ENCODE data around the gene C1QTNF12. TPM values are rescaled to one million over a fixed set of nuclear protein-coding genes. Genes with fewer than 3 reads are reported as not detected.

Gene C1QTNF12
- total and polyA plus RNA-seq, 2 experiments from 2014 or later = 1.5 TPM; not detected in 1

- H3K27me3 ChIP-seq = peaks cover 18% of the 10 kb centered on the region
Measured at GRCh38 chr1:1247341-1247913, 905 bp upstream of the C1QTNF12 start.

GRCh38 chr1:1245817-1246576, 525 bp downstream of the C1QTNF12 start:
- H3K27me3 ChIP-seq = peaks cover 18% of the 10 kb centered on the region
- no peak for TF ChIP-seq CTCF (IDR thresholded peaks at IDR 0.05; ENCODE audit: low read depth, low read length)
- no peak overlapping the region for H3K4me3 ChIP-seq
- no peak for DNase-seq (ENCODE audit: low read depth in 1 of 2, low spot score in 1 of 2)
- peaks cover under 1% of the 10 kb centered on the region for H3K4me1 ChIP-seq (ENCODE audit: low read depth)
- no peaks in the 10 kb centered on the region for H3K36me3 ChIP-seq
- no peak overlapping the region for H3K27ac ChIP-seq
- no peaks in the 10 kb centered on the region for H3K9me3 ChIP-seq (ENCODE audit: low read depth)

More at GRCh38 chr1:1247341-1247913, 905 bp upstream of the C1QTNF12 start:
- no peaks in the 10 kb centered on the region for H3K36me3 ChIP-seq
- H3K27ac ChIP-seq = no peak overlapping the region
- DNase-seq (ENCODE audit: low read depth in 1 of 2, low spot score in 1 of 2) = no peak
- H3K4me1 ChIP-seq (ENCODE audit: low read depth) = no peaks in the 10 kb centered on the region
- H3K4me3 ChIP-seq = no peak overlapping the region
- no peaks in the 10 kb centered on the region for H3K9me3 ChIP-seq (ENCODE audit: low read depth)
- TF ChIP-seq CTCF (IDR thresholded peaks at IDR 0.05; ENCODE audit: low read depth, low read length) = no peak

GRCh38 chr1:1245178-1245816, 1.2 kb downstream of the C1QTNF12 start:
- no peak for DNase-seq (ENCODE audit: low read depth in 1 of 2, low spot score in 1 of 2)
- no peak overlapping the region for H3K4me3 ChIP-seq
- peaks cover 18% of the 10 kb centered on the region for H3K27me3 ChIP-seq
- peaks cover 5% of the 10 kb centered on the region for H3K4me1 ChIP-seq (ENCODE audit: low read depth)
- H3K9me3 ChIP-seq (ENCODE audit: low read depth) = no peaks in the 10 kb centered on the region
- H3K36me3 ChIP-seq = no peaks in the 10 kb centered on the region
- H3K27ac ChIP-seq = no peak overlapping the region
- no peak for TF ChIP-seq CTCF (IDR thresholded peaks at IDR 0.05; ENCODE audit: low read depth, low read length)

GRCh38 chr1:1244192-1244811, 2.2 kb downstream of the C1QTNF12 start:
- Histone ChIP-seq H3K4me3 (no peak overlapping the region), H3K36me3 (no peaks in the 10 kb centered on the region), H3K4me1 (ENCODE audit: low read depth) (peaks cover 5% of the 10 kb centered on the region), H3K27ac (no peak overlapping the region), H3K9me3 (ENCODE audit: low read depth) (no peaks in the 10 kb centered on the region), H3K27me3 (peaks cover 18% of the 10 kb centered on the region)
- DNase-seq (ENCODE audit: low read depth in 1 of 2, low spot score in 1 of 2) = no peak
- no peak for TF ChIP-seq CTCF (IDR thresholded peaks at IDR 0.05; ENCODE audit: low read depth, low read length)

GRCh38 chr1:1243807-1244191, 2.7 kb downstream of the C1QTNF12 start:
- DNase-seq (ENCODE audit: low read depth in 1 of 2, low spot score in 1 of 2) = no peak
- H3K36me3 ChIP-seq = no peaks in the 10 kb centered on the region
- no peaks in the 10 kb centered on the region for H3K9me3 ChIP-seq (ENCODE audit: low read depth)
- peaks cover 5% of the 10 kb centered on the region for H3K4me1 ChIP-seq (ENCODE audit: low read depth)
- H3K27ac ChIP-seq = no peak overlapping the region
- TF ChIP-seq CTCF (IDR thresholded peaks at IDR 0.05; ENCODE audit: low read depth, low read length) = no peak
- peaks cover 18% of the 10 kb centered on the region for H3K27me3 ChIP-seq
- H3K4me3 ChIP-seq = no peak overlapping the region
